Measurements from ENCODE around the gene SLC25A33.

DNA sequence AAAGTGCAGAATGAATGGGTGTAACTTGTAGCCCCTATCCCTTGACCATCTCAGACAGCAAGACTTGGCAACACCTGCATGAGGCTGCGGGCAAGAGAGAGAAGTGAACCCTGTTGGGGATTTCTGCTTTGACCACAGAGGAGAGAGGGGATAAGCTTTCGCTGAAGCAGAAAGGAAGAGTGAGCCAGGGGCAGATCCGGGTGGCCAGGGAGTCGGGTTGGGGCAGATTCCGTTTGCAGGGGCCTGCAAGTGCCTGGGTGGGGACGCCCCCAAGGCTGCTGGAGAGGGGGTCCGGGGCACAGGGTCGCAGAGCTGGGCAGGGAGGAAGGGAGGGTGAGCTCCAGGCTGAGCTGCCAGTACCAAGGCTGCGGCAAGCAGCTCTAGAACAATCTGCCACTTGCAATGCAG, 86.9 kb downstream of the SLC25A33 start:
- TF ChIP-seq POLR2A (IDR thresholded peaks at IDR 0.05; ENCODE audit: low read length) (no peak), GATA1 (IDR thresholded peaks at IDR 0.05; ENCODE audit: low read depth, low read length) (no peak)
